NOMO-1 treated with dmso at 0.1 percent for 144 hours (cell line): ENCODE data around the gene ARSG.
"Not testable (repeated sequence)": the region's sequence is repeated elsewhere in the genome, so short reads cannot be mapped to it uniquely, and the experiment has no call there.

Experiments used
- DNase-seq: peaks from one replicate; lab custom pipeline; 2025; ENCODE audit not compliant: unreplicated experiment; lab: John Stamatoyannopoulos, UW

Gene ARSG

GRCh38 chr17:68327823-68328557 lies 36.7 kb downstream of the ARSG start:
- no peak for DNase-seq

- no peak for DNase-seq
Observed at GRCh38 chr17:68328676-68329075, 37.4 kb downstream of the ARSG start.

GRCh38 chr17:68329331-68329730 lies 38.0 kb downstream of the ARSG start:
- no peak for DNase-seq

GRCh38 chr17:68331932-68332331 lies 40.6 kb downstream of the ARSG start:
- DNase-seq: not testable (repeated sequence)

- no peak for DNase-seq
Observed at GRCh38 chr17:68334393-68334792, 43.1 kb downstream of the ARSG start.

- no peak for DNase-seq
Observed at GRCh38 chr17:68341482-68341881, 50.2 kb downstream of the ARSG start.

GRCh38 chr17:68343976-68344375 lies 52.7 kb downstream of the ARSG start:
- no peak for DNase-seq

- DNase-seq: peak; percentile 6
Observed at GRCh38 chr17:68344701-68345136, 53.4 kb downstream of the ARSG start.

- peak; percentile 95 for DNase-seq
Observed at GRCh38 chr17:68346448-68346847, 55.2 kb downstream of the ARSG start.

GRCh38 chr17:68347380-68347779 lies 56.1 kb downstream of the ARSG start:
- no peak for DNase-seq

- no peak for DNase-seq
Observed at GRCh38 chr17:68349157-68349556, 57.9 kb downstream of the ARSG start.

- DNase-seq: no peak
Observed at GRCh38 chr17:68351395-68351794, 60.1 kb downstream of the ARSG start.

GRCh38 chr17:68352041-68352440 lies 60.7 kb downstream of the ARSG start:
- DNase-seq: no peak

- DNase-seq: not testable (repeated sequence)
Observed at GRCh38 chr17:68352671-68353070, 61.4 kb downstream of the ARSG start.

- no peak for DNase-seq
Observed at GRCh38 chr17:68353111-68353521, 61.8 kb downstream of the ARSG start.

GRCh38 chr17:68354311-68354710 lies 63.0 kb downstream of the ARSG start:
- not testable (repeated sequence) for DNase-seq

- not testable (repeated sequence) for DNase-seq
Observed at GRCh38 chr17:68355108-68355507, 63.8 kb downstream of the ARSG start.

- DNase-seq: peak; percentile 38
Observed at GRCh38 chr17:68356520-68356919, 65.2 kb downstream of the ARSG start.

- no peak for DNase-seq
Observed at GRCh38 chr17:68356949-68357455, 65.7 kb downstream of the ARSG start.

- DNase-seq: no peak
Observed at GRCh38 chr17:68357886-68358285, 66.6 kb downstream of the ARSG start.

- DNase-seq: no peak
Observed at GRCh38 chr17:68359791-68360535, 68.7 kb downstream of the ARSG start.

GRCh38 chr17:68365469-68365868 lies 74.2 kb downstream of the ARSG start:
- no peak for DNase-seq
